ENCODE data around the gene NOTO. TPM values are rescaled to one million over a fixed set of nuclear protein-coding genes. Genes with fewer than 3 reads are reported as not detected.
A peak's percentile ranks its signal among the peaks of the same experiment; 100 is the strongest.

Gene NOTO
- total RNA-seq, 3 donors from 2014 or later (not counting 1 experiment from before 2014, with no cell fraction given) = not detected

DNA sequence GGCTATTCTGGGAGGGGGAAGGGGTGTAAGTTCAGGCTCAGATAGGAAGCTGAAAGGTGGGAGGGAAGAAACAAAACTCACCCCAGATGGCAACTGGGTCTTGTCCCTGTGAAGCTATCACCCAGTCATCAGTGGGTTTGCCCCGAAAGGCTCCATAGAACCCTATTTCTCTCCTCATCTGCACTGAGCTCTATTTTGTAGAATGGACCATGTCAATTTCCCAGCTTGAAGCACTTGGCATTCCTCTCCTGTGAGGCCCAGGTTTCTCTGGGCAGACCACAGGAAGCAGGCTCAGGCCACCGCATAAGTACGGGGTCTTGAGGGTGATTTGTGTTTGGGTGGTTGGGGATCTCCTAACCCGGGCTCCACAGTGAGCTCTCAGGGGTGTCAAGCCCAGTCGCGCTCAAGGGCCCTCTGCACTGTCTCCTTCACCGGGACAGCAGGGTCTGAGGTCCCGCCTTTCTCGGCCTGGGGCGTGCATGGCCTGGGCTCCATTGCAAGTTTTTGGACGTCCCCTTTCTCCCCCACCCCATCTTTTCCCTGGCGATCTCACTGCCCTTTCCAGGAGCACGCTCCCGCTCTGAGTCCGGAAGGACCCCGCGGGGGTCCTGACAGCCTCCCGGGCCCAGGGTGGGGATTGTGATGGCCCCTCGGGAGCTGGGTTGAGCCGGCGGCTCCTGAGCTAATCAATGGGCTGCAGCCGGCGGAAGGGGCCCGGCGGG lies 27.3 kb upstream of the NOTO start:
- Mint-ChIP-seq H3K36me3 (no peaks in the 10 kb centered on the region), H3K4me1 (peaks cover 7 to 26% of the 10 kb centered on the region in 2 donors), H3K27ac (peak overlapping the region in 1 of 2 donors; percentile 84), H3K9me3 (no peaks in the 10 kb centered on the region), H3K27me3 (ENCODE audit: low read depth in 2 of 2) (peaks cover 9 to 14% of the 10 kb centered on the region in 2 donors), H3K4me3 (peak overlapping the region; percentile 79)
- Histone ChIP-seq H3K4me1 (ENCODE audit: control insufficient read depth, insufficient read depth, low read length) (peaks cover 30% of the 10 kb centered on the region), H3K27ac (ENCODE audit: low read length) (peak overlapping the region; percentile 40), H3K4me3 (ENCODE audit: low read length) (peak overlapping the region; percentile 45), H3K36me3 (ENCODE audit: control insufficient read depth, insufficient read depth, low read length) (no peaks in the 10 kb centered on the region), H3K27me3 (ENCODE audit: control insufficient read depth, insufficient read depth, low read length) (peaks cover 10% of the 10 kb centered on the region), H3K9me3 (ENCODE audit: control insufficient read depth, insufficient read depth, low read length) (no peaks in the 10 kb centered on the region)
- intact Hi-C loops (cut with micrococcal nuclease) = loop anchor here (5.0 kb wide), 1 partner anchor 103 kb away; the partner anchor contains the start of gene SFXN5
- TF ChIP-seq, protein P1, sequence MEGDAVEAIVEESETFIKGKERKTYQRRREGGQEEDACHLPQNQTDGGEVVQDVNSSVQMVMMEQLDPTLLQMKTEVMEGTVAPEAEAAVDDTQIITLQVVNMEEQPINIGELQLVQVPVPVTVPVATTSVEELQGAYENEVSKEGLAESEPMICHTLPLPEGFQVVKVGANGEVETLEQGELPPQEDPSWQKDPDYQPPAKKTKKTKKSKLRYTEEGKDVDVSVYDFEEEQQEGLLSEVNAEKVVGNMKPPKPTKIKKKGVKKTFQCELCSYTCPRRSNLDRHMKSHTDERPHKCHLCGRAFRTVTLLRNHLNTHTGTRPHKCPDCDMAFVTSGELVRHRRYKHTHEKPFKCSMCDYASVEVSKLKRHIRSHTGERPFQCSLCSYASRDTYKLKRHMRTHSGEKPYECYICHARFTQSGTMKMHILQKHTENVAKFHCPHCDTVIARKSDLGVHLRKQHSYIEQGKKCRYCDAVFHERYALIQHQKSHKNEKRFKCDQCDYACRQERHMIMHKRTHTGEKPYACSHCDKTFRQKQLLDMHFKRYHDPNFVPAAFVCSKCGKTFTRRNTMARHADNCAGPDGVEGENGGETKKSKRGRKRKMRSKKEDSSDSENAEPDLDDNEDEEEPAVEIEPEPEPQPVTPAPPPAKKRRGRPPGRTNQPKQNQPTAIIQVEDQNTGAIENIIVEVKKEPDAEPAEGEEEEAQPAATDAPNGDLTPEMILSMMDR (IDR thresholded peaks at IDR 0.05) = no peak
- DNase-seq (peak in 1 of 2 donors; percentile 11), ATAC-seq (no peak)
- 28% methylated on average over 25 of the region's 25 CpGs for whole genome bisulfite sequencing (ENCODE audit: insufficient coverage)

DNA sequence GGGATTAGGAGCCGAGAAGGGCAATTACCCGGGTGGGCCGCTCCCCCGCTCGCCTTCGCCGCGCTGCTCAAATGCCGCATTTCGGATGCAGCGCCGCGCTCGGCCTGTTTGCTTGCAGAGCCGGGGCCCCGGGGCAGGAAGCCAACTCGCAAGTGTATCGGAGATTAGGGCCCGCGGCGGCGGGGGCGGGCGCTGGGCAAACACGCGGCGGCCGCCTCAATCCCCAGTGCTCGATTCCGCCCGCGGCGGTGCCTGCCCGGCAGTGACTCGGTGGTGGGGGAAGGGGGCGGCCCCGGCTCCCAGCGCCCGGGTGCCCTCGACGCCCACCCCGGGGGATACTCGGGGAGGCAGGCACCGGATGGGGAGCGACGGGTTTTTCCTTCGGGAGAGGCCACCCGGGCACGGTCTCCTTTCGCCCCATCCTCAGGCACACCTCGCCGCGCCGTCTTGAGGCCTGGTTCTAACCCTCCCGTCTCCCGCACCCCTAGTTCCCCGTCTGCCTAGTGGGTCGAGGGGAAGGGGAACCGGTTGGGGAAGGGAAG lies 26.6 kb upstream of the NOTO start:
- H3K27ac Mint-ChIP-seq = peak overlapping the region in 1 of 2 donors; percentile 84
- H3K9me3 Mint-ChIP-seq = no peaks in the 10 kb centered on the region
- H3K36me3 Mint-ChIP-seq = no peaks in the 10 kb centered on the region
- Histone ChIP-seq H3K27me3 (ENCODE audit: control insufficient read depth, insufficient read depth, low read length) (peaks cover 10% of the 10 kb centered on the region), H3K4me3 (ENCODE audit: low read length) (peak overlapping the region; percentile 45), H3K4me1 (ENCODE audit: control insufficient read depth, insufficient read depth, low read length) (peaks cover 30% of the 10 kb centered on the region), H3K36me3 (ENCODE audit: control insufficient read depth, insufficient read depth, low read length) (no peaks in the 10 kb centered on the region), H3K9me3 (ENCODE audit: control insufficient read depth, insufficient read depth, low read length) (no peaks in the 10 kb centered on the region), H3K27ac (ENCODE audit: low read length) (peak overlapping the region; percentile 40)
- H3K27me3 Mint-ChIP-seq (ENCODE audit: low read depth in 2 of 2) = peaks cover 14 to 15% of the 10 kb centered on the region in 2 donors
- TF ChIP-seq, protein P1 (IDR thresholded peaks at IDR 0.05) = no peak
- peak; percentile 64 to 83 for DNase-seq
- under 1% methylated on average over 53 of the region's 59 CpGs for WGBS (ENCODE audit: insufficient coverage)
- ATAC-seq = peak; percentile 58 to 68 (median 58)
- intact Hi-C loops (cut with micrococcal nuclease) = loop anchor here (2.0 to 5.0 kb wide), 2 partner anchors 61 to 103 kb away; partner anchors contain the start of gene SFXN5
- H3K4me3 Mint-ChIP-seq = peak overlapping the region; percentile 94
- H3K4me1 Mint-ChIP-seq = peaks cover 7 to 26% of the 10 kb centered on the region in 2 donors

DNA sequence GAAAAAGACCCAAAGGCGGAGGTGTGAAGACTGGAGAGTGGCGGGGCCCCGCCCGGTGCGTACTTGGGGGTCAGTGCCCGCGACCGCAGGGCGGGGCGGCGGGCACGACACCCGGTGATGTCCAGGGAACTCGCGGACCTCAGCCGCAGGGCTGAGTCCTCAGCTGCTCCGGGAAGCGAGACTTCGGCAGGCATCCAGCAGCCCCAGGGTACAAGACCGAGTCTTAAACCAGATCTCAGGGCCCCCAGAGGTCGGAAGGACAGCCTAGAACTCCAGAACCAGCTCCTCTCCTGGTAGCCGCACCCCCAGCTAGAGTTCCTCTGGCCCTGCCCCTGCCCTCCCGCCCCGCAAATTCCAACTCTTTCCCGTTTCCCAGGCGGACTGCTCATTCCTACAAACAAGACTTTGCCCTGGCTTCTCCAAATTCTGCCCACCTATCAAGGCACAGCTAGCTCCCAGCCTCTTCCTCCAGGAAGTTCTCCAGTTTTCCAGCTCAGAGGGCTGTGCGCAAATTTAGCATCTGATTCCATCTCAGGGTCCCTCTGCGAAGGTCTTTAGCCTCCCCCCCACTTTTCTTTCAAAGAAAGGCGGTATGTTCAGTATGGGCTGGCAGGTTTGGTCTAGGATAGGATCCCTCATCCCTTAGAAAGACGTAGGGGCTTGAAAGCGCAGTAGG lies 26.0 kb upstream of the NOTO start:
- DNase-seq (peak; percentile 20 to 67), ATAC-seq (peak in 1 of 3 donors; percentile 13)
- H3K27me3 ChIP-seq (ENCODE audit: control insufficient read depth, insufficient read depth, low read length) = peaks cover 10% of the 10 kb centered on the region
- intact Hi-C loops (cut with micrococcal nuclease) = loop anchor here (2.0 to 5.0 kb wide), 2 partner anchors 62 to 104 kb away; partner anchors contain the start of gene SFXN5
- H3K27ac Mint-ChIP-seq = peak overlapping the region; percentile 31 to 84
- H3K9me3 ChIP-seq (ENCODE audit: control insufficient read depth, insufficient read depth, low read length) = no peaks in the 10 kb centered on the region
- no peaks in the 10 kb centered on the region for H3K36me3 ChIP-seq (ENCODE audit: control insufficient read depth, insufficient read depth, low read length)
- H3K4me1 ChIP-seq (ENCODE audit: control insufficient read depth, insufficient read depth, low read length) = peaks cover 30% of the 10 kb centered on the region
- H3K27me3 Mint-ChIP-seq (ENCODE audit: low read depth in 2 of 2) = peaks cover 14 to 21% of the 10 kb centered on the region in 2 donors
- TF ChIP-seq, protein P1 (IDR thresholded peaks at IDR 0.05) = no peak
- H3K27ac ChIP-seq (ENCODE audit: low read length) = peak overlapping the region; percentile 10
- no peaks in the 10 kb centered on the region for H3K36me3 Mint-ChIP-seq
- H3K4me3 Mint-ChIP-seq = peak overlapping the region; percentile 94
- H3K4me1 Mint-ChIP-seq = peaks cover 7 to 26% of the 10 kb centered on the region in 2 donors
- WGBS (ENCODE audit: insufficient coverage) = 8% methylated on average over 31 of the region's 31 CpGs
- H3K9me3 Mint-ChIP-seq = no peaks in the 10 kb centered on the region
- peak overlapping the region; percentile 50 for H3K4me3 ChIP-seq (ENCODE audit: low read length)
